Activated T-helper 1 cell treated with anti-CD3 and anti-CD28 coated beads, Interleukin-2, amount 50 U/mL, for 16 hours (primary cell): ENCODE results near the gene KCTD4.
"Not testable (repeated sequence)": the region's sequence is repeated elsewhere in the genome, so short reads cannot be mapped to it uniquely, and the experiment has no call there.

ENCODE experiments used
- DNase-seq, 2 donors: peaks; one replicate each; pipeline ENCODE4 v3.0.0-alpha.2; 2020; ENCODE audit warnings: low read depth in 1 of 2, low spot score in 1 of 2

The KCTD4 gene

GRCh38 chr13:45216193-45216592, 15.3 kb upstream of the KCTD4 start:
- no peak for DNase-seq

GRCh38 chr13:45215392-45216077, 14.7 kb upstream of the KCTD4 start:
- no peak for DNase-seq

GRCh38 chr13:45209229-45209628, 8.4 kb upstream of the KCTD4 start:
- DNase-seq: no peak

- DNase-seq: no peak
These were observed 7.3 kb upstream of the KCTD4 start for GRCh38 chr13:45208132-45208531.

- no peak for DNase-seq
These were observed 6.5 kb upstream of the KCTD4 start for GRCh38 chr13:45207319-45207718.

- no peak for DNase-seq
These were observed 5.5 kb upstream of the KCTD4 start for GRCh38 chr13:45206340-45206739.

- no peak for DNase-seq
These were observed 4.3 kb upstream of the KCTD4 start for GRCh38 chr13:45205124-45205523.

GRCh38 chr13:45199711-45200110, 1.1 kb downstream of the KCTD4 start:
- DNase-seq: no peak

- DNase-seq: no peak
These were observed 1.9 kb downstream of the KCTD4 start for GRCh38 chr13:45198924-45199323.

GRCh38 chr13:45198041-45198440, 2.8 kb downstream of the KCTD4 start:
- DNase-seq: no peak

- DNase-seq: no peak
These were observed 4.2 kb downstream of the KCTD4 start for GRCh38 chr13:45196622-45197021.

GRCh38 chr13:45196096-45196495, 4.7 kb downstream of the KCTD4 start:
- DNase-seq: no peak

GRCh38 chr13:45195421-45195820, 5.4 kb downstream of the KCTD4 start:
- no peak for DNase-seq

GRCh38 chr13:45194081-45194939, 6.5 kb downstream of the KCTD4 start:
- DNase-seq: no peak

- no peak for DNase-seq
These were observed 9.0 kb downstream of the KCTD4 start for GRCh38 chr13:45191874-45192273.

- DNase-seq: not testable (repeated sequence)
These were observed 11.3 kb downstream of the KCTD4 start for GRCh38 chr13:45189511-45189910.

GRCh38 chr13:45189077-45189476, 11.8 kb downstream of the KCTD4 start:
- DNase-seq: not testable (repeated sequence)

GRCh38 chr13:45185286-45185685, 15.6 kb downstream of the KCTD4 start:
- DNase-seq: no peak

GRCh38 chr13:45184693-45185092, 16.2 kb downstream of the KCTD4 start:
- no peak for DNase-seq

- no peak for DNase-seq
These were observed 19.9 kb downstream of the KCTD4 start for GRCh38 chr13:45180713-45181601.

- DNase-seq: no peak
These were observed 20.5 kb downstream of the KCTD4 start for GRCh38 chr13:45180303-45180702.

GRCh38 chr13:45179428-45179827, 21.4 kb downstream of the KCTD4 start:
- no peak for DNase-seq
